LNCaP clone FGC (cell line): ENCODE data around the gene PHF2.

Experiments used
- DNase-seq: peaks from one replicate; pipeline ENCODE4 v3.0.0-alpha.2; 2011; ENCODE audit warnings: low read depth
- H3K4me3 ChIP-seq: 2 replicates; pipeline ENCODE4 v1.5.1; 2011; ENCODE audit warnings: mild to moderate bottlenecking, low read depth, low read length, control low read depth
- CTCF ChIP-seq: IDR thresholded peaks from 2 replicates; pipeline ENCODE4 v1.5.1; 2012; ENCODE audit warnings: mild to moderate bottlenecking; ENCODE audit not compliant: control insufficient read depth, insufficient read depth; ENCODE audit errors: extremely low read depth

PHF2 gene

GRCh38 chr9:93635186-93636107 is 59.1 kb downstream of the PHF2 start:
- TF ChIP-seq CTCF = no peak

GRCh38 chr9:93636172-93636661 is 59.8 kb downstream of the PHF2 start:
- no peak for DNase-seq
- no peak for TF ChIP-seq CTCF
- H3K4me3 ChIP-seq = no peak overlapping the region

More at GRCh38 chr9:93635186-93636107, 59.1 kb downstream of the PHF2 start:
- DNase-seq = no peak
- H3K4me3 ChIP-seq = no peak overlapping the region

GRCh38 chr9:93636667-93637066 is 60.3 kb downstream of the PHF2 start:
- H3K4me3 ChIP-seq = no peak overlapping the region
- DNase-seq = no peak
- no peak for TF ChIP-seq CTCF

- DNase-seq = no peak
- TF ChIP-seq CTCF = no peak
- no peak overlapping the region for H3K4me3 ChIP-seq
Measured at GRCh38 chr9:93637886-93638285, 61.5 kb downstream of the PHF2 start.

- no peak for TF ChIP-seq CTCF
- no peak for DNase-seq
- no peak overlapping the region for H3K4me3 ChIP-seq
Measured at GRCh38 chr9:93640027-93640426, 63.6 kb downstream of the PHF2 start.

- TF ChIP-seq CTCF = no peak
- H3K4me3 ChIP-seq = no peak overlapping the region
- DNase-seq = no peak
Measured at GRCh38 chr9:93642961-93643360, 66.6 kb downstream of the PHF2 start.
